Natural killer cell (primary cell): ENCODE measurements around the gene REC114. TPM values are rescaled to one million over a fixed set of nuclear protein-coding genes. Genes with fewer than 3 reads are reported as not detected.

ENCODE experiments used
- ATAC-seq, 3 donors: fragments of 150-1000 bp in 2 of 3; fragments of 200-7000 bp in 1 of 3; cut with Tn5 transposase; 1 replicate in 1 of 3; 2 replicates in 2 of 3; pipeline ENCODE4 v1.10.0; 2021; ENCODE audit warnings: mild to moderate bottlenecking in 2 of 3, moderate library complexity in 2 of 3
- DNase-seq, 2 donors: peaks; one replicate each; pipeline versions ENCODE4 v3.0.0 to v3.0.0-alpha.2; 2013 to 2021; ENCODE audit warnings: mixed read lengths in 1 of 2
- H3K27ac ChIP-seq: one replicate; pipeline ENCODE4 v1.5.1; 2013; ENCODE audit warnings: mild to moderate bottlenecking, low read length
- H3K27me3 ChIP-seq: one replicate; pipeline ENCODE4 v1.6.1; 2013; ENCODE audit warnings: low read length; ENCODE audit not compliant: control insufficient read depth, insufficient read depth
- H3K36me3 ChIP-seq: one replicate; pipeline ENCODE4 v1.6.1; 2013; ENCODE audit warnings: low read length; ENCODE audit not compliant: control insufficient read depth, insufficient read depth
- H3K4me1 ChIP-seq: one replicate; pipeline ENCODE4 v1.6.1; 2013; ENCODE audit warnings: low read length; ENCODE audit not compliant: control insufficient read depth, insufficient read depth
- H3K4me3 ChIP-seq: one replicate; pipeline ENCODE4 v1.5.1; 2013; ENCODE audit warnings: low read length
- H3K9me3 ChIP-seq: one replicate; pipeline ENCODE4 v1.6.1; 2013; ENCODE audit warnings: low read length; ENCODE audit not compliant: control insufficient read depth, insufficient read depth
- H3K27ac Mint-ChIP-seq, 2 donors: one replicate each; pipeline ENCODE4 v1.8.0; 2022; ENCODE audit warnings: mild to moderate bottlenecking in 2 of 2, mixed read lengths in 2 of 2, moderate library complexity in 1 of 2
- H3K27me3 Mint-ChIP-seq, 2 donors: one replicate each; pipeline ENCODE4 v1.8.0; 2022; ENCODE audit warnings: low read depth in 2 of 2, mixed read lengths in 2 of 2
- H3K36me3 Mint-ChIP-seq: one replicate; pipeline ENCODE4 v1.8.0; 2022; ENCODE audit warnings: mixed read lengths
- H3K4me1 Mint-ChIP-seq, 2 donors: one replicate each; pipeline ENCODE4 v1.8.0; 2022; ENCODE audit warnings: mixed read lengths in 2 of 2
- H3K4me3 Mint-ChIP-seq: one replicate; pipeline ENCODE4 v1.8.0; 2022; ENCODE audit warnings: mild to moderate bottlenecking, moderate library complexity, mixed read lengths
- H3K9me3 Mint-ChIP-seq, 2 donors: one replicate each; pipeline ENCODE4 v1.8.0; 2022; ENCODE audit warnings: mixed read lengths in 2 of 2
- WGBS: methylation state at CpG from one replicate; pipeline ENCODE4 v1.1.7; 2013; ENCODE audit warnings: missing lambda C conversion rate; ENCODE audit not compliant: insufficient coverage; 5-methylcytosine and 5-hydroxymethylcytosine counted together
- intact Hi-C: fragments of 100-400 bp; cut with micrococcal nuclease; formaldehyde crosslinking; loops from one replicate; pipeline ENCODE4 v1.14.2; 2022
- total RNA-seq, 4 donors: library from RNA; stranded (reverse); fragments of 120-200 nt in 1 of 4; gene quantifications; one replicate each; pipeline versions ENCODE4 v1.2.3 to v1.2.4, GENCODE V29; 2013 to 2022
- TF ChIP-seq, protein P1 (sequence below): fragments of 200-600 bp; IDR thresholded peaks from one replicate; pipeline ENCODE4 v1.8.0; 2022; ENCODE audit warnings: antibody characterized with exemption

Gene REC114
- total RNA-seq, 3 donors from 2014 or later (not counting 1 experiment from before 2014, with no cell fraction given): not detected

DNA sequence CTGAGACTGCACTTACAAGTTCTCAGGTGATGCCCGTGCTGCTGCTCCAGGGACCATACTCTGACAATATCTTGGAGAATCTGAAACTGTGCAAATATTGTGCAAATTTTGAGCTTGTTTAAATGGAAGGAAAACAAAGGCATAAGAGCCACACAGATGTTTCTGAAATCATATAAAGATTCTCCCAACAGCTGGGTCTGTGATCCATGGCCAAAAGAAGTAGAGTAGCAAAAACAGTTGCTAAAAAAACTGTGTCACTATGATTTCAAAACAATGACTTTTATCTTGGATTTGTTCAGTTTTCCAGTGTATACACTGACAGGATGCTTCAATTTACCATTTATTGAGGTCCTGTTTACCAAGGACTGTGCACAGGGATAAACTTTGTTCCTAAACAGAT, 164.9 kb downstream of the REC114 start:
- TF ChIP-seq, protein P1, sequence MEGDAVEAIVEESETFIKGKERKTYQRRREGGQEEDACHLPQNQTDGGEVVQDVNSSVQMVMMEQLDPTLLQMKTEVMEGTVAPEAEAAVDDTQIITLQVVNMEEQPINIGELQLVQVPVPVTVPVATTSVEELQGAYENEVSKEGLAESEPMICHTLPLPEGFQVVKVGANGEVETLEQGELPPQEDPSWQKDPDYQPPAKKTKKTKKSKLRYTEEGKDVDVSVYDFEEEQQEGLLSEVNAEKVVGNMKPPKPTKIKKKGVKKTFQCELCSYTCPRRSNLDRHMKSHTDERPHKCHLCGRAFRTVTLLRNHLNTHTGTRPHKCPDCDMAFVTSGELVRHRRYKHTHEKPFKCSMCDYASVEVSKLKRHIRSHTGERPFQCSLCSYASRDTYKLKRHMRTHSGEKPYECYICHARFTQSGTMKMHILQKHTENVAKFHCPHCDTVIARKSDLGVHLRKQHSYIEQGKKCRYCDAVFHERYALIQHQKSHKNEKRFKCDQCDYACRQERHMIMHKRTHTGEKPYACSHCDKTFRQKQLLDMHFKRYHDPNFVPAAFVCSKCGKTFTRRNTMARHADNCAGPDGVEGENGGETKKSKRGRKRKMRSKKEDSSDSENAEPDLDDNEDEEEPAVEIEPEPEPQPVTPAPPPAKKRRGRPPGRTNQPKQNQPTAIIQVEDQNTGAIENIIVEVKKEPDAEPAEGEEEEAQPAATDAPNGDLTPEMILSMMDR: no peak
- ATAC-seq (no peak), DNase-seq (no peak)
- Mint-ChIP-seq H3K27ac (peak overlapping the region in 1 of 2 donors; percentile 12), H3K27me3 (no peaks in the 10 kb centered on the region), H3K4me3 (no peak overlapping the region), H3K4me1 (peaks cover 19 to 22% of the 10 kb centered on the region in 2 donors), H3K9me3 (no peaks in the 10 kb centered on the region), H3K36me3 (no peaks in the 10 kb centered on the region)
- Histone ChIP-seq H3K27ac (no peak overlapping the region), H3K4me1 (no peaks in the 10 kb centered on the region), H3K9me3 (no peaks in the 10 kb centered on the region), H3K27me3 (no peaks in the 10 kb centered on the region), H3K36me3 (no peaks in the 10 kb centered on the region), H3K4me3 (no peak overlapping the region)
- 94% methylated on average over 1 of the region's 1 CpG for WGBS
- intact Hi-C loops: no loop called here

DNA sequence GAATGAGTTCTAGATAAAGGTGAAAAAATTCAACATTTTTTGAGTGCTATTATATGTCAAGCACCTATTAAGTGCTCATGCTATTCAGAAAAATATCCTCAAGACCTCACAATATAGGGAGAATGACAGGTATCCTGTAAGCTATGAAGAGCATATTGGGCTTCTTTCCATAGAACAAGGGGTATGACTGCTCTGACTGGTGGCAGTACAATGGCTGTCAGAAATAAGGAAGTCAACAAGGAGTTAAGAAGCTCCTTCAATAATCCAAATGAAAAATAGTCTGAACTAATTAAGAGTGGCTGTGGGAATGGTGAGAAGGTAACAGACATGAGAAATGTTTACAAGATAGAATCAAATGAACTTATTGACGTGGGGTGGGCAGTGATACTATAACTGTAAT, 165.5 kb downstream of the REC114 start:
- intact Hi-C loops: no loop called here

DNA sequence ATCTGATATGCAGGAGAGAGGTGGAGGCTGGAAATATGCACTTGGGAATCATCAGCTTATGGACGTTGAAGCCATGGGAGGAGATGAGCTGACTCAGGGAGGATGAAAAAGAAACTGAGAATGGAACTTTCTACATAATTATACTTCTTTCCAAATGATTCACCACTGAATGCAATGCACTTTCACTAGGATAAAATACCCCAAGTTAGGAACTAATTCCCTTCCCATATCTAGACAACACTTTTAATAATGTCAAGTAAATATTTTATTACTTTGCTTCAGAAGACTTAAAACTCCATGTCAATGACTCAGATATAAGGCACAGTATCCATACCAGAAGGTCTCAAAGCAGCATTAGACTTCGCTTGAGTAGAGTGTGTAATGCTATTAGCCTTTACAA, 166.0 kb downstream of the REC114 start:
- TF ChIP-seq, protein P1: no peak
- H3K27me3 ChIP-seq: no peaks in the 10 kb centered on the region
- H3K4me1 ChIP-seq: no peaks in the 10 kb centered on the region
- WGBS: 93% methylated on average over 1 of the region's 2 CpGs
- H3K36me3 Mint-ChIP-seq: no peaks in the 10 kb centered on the region
- H3K36me3 ChIP-seq: no peaks in the 10 kb centered on the region
- no peak overlapping the region for H3K27ac ChIP-seq
- H3K27me3 Mint-ChIP-seq: no peaks in the 10 kb centered on the region
- intact Hi-C loops: no loop called here
- H3K9me3 Mint-ChIP-seq: no peaks in the 10 kb centered on the region
- H3K9me3 ChIP-seq: no peaks in the 10 kb centered on the region
- H3K27ac Mint-ChIP-seq: no peak overlapping the region
- ATAC-seq (no peak), DNase-seq (no peak)
- no peak overlapping the region for H3K4me3 ChIP-seq
- H3K4me3 Mint-ChIP-seq: no peak overlapping the region
- peaks cover 19 to 22% of the 10 kb centered on the region in 2 donors for H3K4me1 Mint-ChIP-seq

More for the DNA sequence above, 165.5 kb downstream of the REC114 start:
- H3K4me3 ChIP-seq: no peak overlapping the region
- peaks cover 19 to 22% of the 10 kb centered on the region in 2 donors for H3K4me1 Mint-ChIP-seq
- TF ChIP-seq, protein P1: no peak
- no peaks in the 10 kb centered on the region for H3K9me3 ChIP-seq
- no peaks in the 10 kb centered on the region for H3K36me3 ChIP-seq
- no peaks in the 10 kb centered on the region for H3K27me3 Mint-ChIP-seq
- no peak overlapping the region for H3K27ac ChIP-seq
- H3K27ac Mint-ChIP-seq: no peak overlapping the region
- H3K9me3 Mint-ChIP-seq: no peaks in the 10 kb centered on the region
- no peaks in the 10 kb centered on the region for H3K27me3 ChIP-seq
- no peaks in the 10 kb centered on the region for H3K36me3 Mint-ChIP-seq
- ATAC-seq (no peak), DNase-seq (no peak)
- no peak overlapping the region for H3K4me3 Mint-ChIP-seq
- WGBS: 91% methylated on average over 1 of the region's 1 CpG
- H3K4me1 ChIP-seq: no peaks in the 10 kb centered on the region

Other genes with a start within 250 kb of the REC114 start
- not detected for gene HCN4, start 74.2 kb upstream of the REC114 start, total RNA-seq
- 10 to 100 TPM; 37.9 to 46.9 (median 46.4) TPM for gene NPTN, start 190.2 kb downstream of the REC114 start, total RNA-seq
- gene CD276, start 241.2 kb downstream of the REC114 start, total RNA-seq: not detected